CD4-positive, alpha-beta T cell treated with Interleukin-4 for 1 hour (primary cell): Measurements from ENCODE around the gene ARHGAP15.

Source experiments
- DNase-seq, 2 donors: peaks; one replicate each; pipeline ENCODE4 v3.0.0-alpha.2; 2020 to 2022

The ARHGAP15 gene

GRCh38 chr2:143280097-143280757, 151.0 kb downstream of the ARHGAP15 start:
- DNase-seq, result no peak

DNA sequence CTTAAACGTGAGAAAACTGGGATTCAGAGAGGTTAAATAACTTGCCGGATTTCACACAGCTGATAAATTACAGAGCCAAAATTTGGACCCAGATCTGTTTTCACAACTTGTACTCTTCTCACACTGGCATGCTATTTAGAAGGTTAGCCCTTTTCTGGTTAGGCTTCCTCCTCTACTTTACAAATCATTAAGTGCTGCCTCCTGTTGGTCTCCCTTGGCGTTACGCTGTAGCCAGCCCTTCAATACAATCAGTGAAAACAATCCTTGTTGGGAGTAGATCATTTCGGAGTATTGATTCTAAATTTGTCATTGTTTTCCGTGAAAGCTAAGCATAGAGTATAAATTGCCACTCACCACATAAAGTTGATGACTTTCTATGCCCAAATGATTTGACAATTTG, 153.5 kb downstream of the ARHGAP15 start:
- DNase-seq, result peak in 1 of 2 donors; percentile 28

DNA sequence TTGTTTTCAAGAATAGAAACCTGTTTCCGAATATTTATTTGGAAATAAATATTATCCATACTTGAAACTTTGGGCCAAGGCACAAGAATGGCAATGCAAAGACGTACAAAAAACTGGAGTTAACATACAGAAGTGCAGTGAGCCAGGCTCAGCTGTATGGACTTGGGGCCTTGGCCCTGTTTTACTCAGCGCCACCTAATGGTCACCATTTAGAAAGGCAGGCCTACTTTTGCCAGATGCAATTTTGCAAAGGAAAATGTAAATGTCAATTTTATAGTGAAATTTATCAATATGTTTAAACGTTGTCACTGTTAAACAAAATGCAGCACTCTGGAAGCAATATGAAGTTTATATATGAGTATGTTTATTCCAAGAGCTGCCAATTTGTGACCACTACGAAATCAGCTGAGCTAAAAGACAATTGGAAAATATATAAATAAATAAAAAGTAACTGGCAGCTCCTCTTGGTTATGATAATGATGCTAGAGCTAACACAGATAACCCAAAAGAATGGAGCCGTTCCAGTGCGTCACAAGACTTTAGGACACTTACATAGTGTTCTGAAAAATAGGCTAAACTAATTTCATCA, 155.0 kb downstream of the ARHGAP15 start:
- DNase-seq, result peak; percentile 41 to 54

DNA sequence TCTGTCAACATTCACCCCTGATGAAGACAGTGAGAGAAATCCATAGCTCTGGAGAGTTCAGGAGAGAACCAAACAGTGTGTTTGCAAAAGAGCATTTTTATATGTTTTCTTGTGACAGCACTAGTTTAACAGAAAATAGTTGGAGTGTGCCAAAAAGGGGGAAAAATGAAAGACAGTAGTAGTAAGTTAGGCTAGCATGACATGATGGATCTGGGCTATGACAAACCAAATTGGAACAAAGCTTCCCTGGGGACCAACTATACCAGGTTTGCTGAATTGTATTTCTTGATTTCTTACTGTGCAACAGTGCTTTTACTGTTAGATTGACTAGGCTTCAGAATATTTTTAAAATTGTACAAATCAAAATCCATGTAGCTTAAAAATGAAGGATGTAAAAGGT, 159.8 kb downstream of the ARHGAP15 start:
- DNase-seq, result no peak

DNA sequence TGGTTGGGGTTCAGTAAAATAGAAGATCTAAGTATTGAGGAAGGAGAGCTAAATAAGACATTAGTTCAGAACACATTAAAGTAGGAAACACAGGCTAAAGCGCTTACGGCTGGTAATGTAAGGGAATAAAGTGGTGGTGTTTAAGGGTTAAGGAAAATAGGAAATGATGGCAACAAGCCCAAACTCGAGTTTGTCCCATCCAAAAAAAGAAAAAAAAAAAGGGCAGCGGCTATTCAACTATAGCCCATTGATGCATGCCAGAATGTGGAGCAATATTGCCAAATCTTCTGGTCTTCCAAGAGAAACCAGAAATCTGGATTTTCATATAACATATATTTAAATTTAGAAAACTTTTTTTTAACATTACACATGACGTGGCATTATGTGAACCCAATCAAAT, 161.0 kb downstream of the ARHGAP15 start:
- no peak for DNase-seq

- DNase-seq, result no peak
These were observed 164.8 kb downstream of the ARHGAP15 start for GRCh38 chr2:143294068-143294467.

- DNase-seq, result peak in 1 of 2 donors; percentile 12
These were observed 166.9 kb downstream of the ARHGAP15 start for GRCh38 chr2:143296089-143296488.

DNA sequence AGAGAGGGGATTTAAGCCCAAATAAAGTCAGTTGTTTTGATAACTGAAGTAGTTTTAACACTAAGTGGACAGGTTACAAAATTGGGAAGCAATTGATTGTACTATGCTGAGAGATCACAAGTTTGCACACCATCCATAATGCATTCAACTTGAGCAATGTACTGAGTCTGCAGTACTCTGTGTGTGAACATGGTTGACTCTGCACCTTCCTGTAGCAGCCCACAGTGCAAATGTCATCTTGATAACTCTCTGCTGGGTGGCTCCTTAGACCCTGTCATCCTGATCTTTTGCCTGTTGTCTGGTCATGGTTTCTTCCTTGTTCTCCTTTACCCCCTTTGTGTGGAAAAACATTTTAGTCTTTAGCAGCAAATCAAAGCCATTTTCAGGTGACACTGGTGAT, 168.0 kb downstream of the ARHGAP15 start:
- no peak for DNase-seq

DNA sequence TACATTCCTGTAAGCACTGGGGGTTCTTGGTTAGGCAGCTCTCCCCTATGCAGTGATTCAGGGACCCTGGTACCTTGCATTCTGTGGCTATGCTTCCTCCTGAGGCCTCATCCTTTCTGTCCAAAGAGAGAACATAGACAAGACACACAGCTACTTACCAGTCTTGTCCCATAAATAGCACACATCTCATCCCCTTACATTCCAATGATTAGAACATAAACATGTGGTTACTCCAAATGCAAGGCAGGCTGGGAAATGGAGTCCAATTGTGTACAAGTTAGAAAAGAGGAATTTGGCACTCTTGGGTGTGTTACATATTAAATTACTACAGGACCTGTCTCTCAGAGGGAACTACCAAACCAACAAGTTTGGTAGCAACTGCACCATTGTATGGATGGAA, 171.3 kb downstream of the ARHGAP15 start:
- DNase-seq, result no peak

GRCh38 chr2:143311426-143311825, 182.2 kb downstream of the ARHGAP15 start:
- DNase-seq, result no peak

GRCh38 chr2:143312441-143312840, 183.2 kb downstream of the ARHGAP15 start:
- DNase-seq, result no peak

DNA sequence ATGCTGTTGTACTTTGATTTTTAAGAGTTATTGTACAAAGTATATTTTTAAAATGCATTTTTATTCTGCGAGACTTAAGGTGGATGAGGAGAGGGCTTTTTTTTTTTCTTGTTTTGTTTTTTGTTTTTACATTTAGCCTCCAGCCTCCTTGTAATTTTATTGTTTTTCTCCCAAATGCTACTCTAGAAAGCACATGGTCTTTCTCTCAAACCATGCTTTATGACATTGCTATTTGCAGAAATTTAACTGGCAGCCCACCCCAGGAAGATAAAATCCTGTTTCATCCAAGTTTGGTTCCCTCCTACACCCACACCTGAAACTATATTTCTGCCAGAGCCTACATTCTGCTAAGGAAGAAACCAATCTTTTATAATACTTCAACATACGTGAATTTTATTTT, 184.6 kb downstream of the ARHGAP15 start:
- no peak for DNase-seq

DNA sequence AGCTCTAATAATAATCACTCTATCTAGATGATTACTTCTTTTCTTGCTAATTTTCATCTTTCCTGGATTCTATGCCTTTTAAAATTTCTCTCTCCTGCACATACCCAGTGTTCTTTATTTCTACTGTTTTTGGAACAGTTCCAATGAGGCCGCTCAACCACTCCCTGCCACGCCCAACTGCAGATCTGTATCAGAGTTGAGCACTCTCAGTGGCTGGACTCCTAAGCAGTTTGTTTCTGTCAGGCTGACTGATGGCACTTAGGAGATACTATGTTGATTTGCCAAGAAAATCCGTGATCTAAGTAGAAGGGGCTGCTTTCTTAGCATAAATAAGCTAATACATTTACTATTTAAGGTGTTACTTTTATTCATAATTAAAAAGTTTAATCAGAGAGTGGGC, 192.8 kb downstream of the ARHGAP15 start:
- DNase-seq, result no peak

DNA sequence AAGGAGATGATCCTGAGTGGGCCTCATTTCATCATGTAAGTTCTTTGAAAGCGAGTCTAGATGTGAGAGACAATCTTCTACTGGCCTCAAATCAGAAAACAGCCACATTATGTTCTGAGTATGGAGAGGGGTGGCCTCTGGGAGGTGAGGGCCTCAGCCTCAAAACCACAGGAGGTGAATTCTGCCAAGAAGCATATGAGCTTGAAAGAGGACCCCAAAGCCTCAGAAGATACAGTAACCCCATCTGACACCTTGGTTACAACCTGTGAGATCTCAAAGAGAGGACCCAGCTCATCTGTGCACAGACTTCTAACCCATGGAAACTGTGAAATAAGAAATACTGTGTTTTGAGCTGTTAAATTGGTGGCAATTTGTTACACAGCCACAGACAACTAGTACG, 200.1 kb downstream of the ARHGAP15 start:
- peak in 1 of 2 donors; percentile 14 for DNase-seq

DNA sequence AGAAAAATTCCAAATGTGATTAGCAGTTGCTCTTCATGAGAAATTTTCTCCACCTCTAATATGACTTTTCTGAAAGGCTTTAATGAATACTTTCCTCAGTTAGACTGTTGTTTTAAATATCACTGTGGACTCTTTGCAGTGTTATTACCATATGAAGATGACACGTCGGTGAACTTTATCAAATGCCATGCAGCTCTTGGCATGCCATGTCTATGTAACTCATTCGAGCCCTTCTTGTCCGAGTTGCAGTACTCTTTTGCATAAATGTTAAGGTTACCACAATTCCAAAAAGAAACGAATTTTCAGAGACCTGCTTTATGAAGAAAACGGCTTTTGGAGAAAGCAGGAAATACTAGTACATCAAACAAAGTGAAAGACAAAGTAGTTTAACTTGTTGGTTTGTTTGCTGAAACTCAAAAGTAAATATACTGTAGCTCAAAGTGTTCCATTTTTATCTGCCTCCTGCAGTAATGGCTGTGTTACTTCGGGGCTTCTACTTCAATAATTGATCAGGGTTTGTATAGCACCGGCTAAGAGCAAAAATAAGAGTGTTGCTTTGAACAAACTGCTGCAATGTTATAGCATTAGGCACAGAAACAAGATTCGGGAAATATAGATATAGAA, 204.1 kb downstream of the ARHGAP15 start:
- no peak for DNase-seq

DNA sequence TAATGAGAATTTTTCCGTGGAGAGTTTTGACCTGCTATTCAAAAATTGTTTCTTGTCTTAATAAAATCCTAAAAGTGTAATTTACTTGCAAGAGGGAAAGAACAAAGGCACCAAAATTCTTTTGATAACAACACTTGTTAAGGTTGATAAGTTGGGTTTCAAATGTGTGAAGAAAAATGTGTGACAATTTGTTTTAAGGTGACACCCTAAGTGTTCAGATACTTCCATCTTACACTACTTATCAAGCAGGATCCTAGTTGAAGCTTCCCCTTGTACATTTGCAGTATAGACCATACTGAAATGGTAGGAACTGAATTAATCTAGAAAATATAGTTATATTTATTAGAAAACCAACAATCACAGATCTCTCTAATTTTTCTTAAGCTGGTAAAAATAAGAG, 204.6 kb downstream of the ARHGAP15 start:
- no peak for DNase-seq

- DNase-seq, result no peak
These were observed 205.6 kb downstream of the ARHGAP15 start for GRCh38 chr2:143334837-143335236.

DNA sequence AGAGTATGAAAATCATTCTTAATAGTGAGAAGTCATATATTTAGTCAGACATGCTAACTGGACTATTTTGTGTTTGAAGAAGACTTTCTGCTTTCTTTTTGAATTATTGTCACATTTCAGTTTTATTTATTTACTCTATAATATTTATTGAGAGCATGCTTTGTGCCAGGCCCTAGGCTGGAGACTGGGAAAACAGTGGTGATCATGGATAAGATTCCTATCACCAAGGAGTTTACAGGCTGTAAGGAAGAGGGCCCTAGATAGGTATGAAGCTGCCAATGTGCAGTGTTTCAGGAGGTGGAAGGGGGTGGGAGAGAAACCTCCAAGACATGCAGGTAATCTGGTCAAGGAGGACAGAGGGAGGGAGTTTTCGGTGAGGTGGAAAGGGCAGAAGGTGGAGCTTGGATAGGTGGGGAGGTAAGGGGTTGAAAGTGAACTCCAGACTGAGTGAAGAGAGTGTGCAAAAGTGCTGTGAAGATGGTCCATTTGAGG, 207.5 kb downstream of the ARHGAP15 start:
- DNase-seq, result no peak

- no peak for DNase-seq
These were observed 212.3 kb downstream of the ARHGAP15 start for GRCh38 chr2:143341478-143341877.

- no peak for DNase-seq
These were observed 215.6 kb downstream of the ARHGAP15 start for GRCh38 chr2:143344780-143345179.

- no peak for DNase-seq
These were observed 216.9 kb downstream of the ARHGAP15 start for GRCh38 chr2:143345887-143346787.

DNA sequence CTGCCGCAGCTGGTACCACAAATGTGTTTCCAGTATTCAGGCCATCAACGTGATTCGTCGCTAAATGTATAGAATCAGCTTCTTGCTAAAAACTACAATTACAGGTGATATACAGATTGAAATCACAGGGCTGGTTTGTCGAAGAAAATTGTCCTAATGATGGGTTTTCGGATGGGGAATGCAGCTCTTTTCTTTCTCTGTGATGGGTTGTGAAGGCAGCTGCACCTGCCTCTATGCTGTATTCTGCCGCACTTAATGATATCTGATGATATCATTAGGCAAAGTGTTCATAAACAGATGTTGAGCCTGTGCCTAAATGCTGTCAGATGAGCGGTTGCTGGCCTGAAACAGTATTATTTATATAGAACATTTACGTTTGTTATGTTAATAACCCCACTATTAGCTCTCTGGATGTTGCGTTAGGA, 218.1 kb downstream of the ARHGAP15 start:
- no peak for DNase-seq

DNA sequence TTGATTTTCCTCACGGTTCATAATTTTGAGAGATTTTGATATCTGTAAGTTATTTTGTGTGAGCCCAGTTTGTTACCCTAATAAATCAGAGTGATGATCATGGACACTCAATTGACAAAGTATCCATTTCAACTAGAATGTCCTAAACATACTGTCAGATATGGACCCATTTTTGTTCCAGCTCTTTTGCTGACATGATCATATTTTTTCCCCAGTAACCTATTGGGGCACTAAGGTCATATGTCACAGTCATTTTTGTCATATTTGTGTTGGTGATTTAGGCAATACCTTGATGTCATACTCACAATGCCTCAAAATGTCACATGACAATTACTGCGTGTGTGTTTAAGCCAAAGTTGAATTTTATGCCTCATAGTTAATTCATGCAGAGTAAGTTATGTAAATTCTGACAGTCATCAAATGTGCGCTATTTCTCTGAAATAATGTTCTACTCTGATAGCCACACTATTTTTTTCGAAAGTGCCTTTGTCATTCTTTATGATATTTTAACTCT, 218.7 kb downstream of the ARHGAP15 start:
- no peak for DNase-seq
